ENCODE measurements around the gene DTNB. TPM values are rescaled to one million over a fixed set of nuclear protein-coding genes. Genes with fewer than 3 reads are reported as not detected.
A peak's percentile ranks its signal among the peaks of the same experiment; 100 is the strongest.

DTNB gene
- 1 to 10 TPM; 2.2 to 7.8 (median 3.9) TPM for total RNA-seq

DNA sequence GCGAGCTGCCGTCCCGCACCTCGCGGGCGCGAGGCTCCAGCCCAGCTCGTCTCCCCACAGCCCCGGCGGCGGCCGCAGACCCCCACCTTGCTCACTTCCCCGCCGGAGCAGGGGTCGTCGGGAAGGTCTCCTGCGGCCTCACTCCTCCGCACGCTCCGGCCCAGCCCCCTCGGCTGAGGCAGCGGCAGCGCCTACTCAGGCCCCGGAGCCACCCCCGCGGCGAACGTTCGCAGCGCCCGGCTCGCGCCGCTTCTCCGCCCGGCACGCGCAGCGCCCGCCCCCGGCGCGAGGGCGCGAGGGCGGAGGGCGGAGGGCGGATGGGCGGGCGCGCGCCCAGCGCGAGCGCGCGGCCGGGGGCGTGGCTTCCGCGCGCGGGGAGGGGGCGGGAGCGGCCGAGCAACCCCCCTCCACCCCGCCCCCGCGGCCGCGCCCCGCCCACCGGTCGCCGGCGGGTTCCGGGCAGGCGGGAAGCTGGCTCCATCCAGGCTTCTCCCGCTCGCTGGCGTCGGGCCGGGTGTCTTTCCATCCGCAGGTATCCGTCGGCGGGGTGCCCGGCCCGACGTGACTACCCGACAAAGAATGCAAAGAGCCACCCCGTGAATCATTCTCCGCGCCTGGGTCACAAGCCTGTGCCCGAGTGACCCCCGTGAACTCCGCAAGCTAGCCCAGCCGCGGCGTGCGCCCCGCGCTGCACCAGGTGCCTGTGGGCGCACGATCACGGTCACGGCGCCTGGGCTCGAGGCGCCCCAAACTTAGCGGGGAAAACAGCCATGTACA lies at the start of gene DTNB:
DTNB (minus strand) TSS at position 278 of the 777 bp plus-strand sequence. CDS start 20,917 bp downstream, outside the sequence.
- Histone ChIP-seq H3K27me3 (no peaks in the 10 kb centered on the region), H3K4me3 (peak within 1 kb of the TSS; percentile 60 to 88 (median 78)), H3K36me3 (no peaks in the 10 kb centered on the region), H3K9me3 (no peaks in the 10 kb centered on the region), H3K4me1 (peaks cover 5 to 12% (median 9%) of the 10 kb centered on the region in 4 donors), H3K27ac (peak within 1 kb of the TSS; percentile 82 to 92 (median 87))
- TF ChIP-seq POLR2A (IDR thresholded peaks at IDR 0.05) (no peak), EP300 (IDR thresholded peaks at IDR 0.05; ENCODE audit: low read depth) (no peak), POLR2AphosphoS5 (IDR thresholded peaks at IDR 0.05) (peak in 1 of 3 donors; percentile 9)
- TF ChIP-seq, protein P1, sequence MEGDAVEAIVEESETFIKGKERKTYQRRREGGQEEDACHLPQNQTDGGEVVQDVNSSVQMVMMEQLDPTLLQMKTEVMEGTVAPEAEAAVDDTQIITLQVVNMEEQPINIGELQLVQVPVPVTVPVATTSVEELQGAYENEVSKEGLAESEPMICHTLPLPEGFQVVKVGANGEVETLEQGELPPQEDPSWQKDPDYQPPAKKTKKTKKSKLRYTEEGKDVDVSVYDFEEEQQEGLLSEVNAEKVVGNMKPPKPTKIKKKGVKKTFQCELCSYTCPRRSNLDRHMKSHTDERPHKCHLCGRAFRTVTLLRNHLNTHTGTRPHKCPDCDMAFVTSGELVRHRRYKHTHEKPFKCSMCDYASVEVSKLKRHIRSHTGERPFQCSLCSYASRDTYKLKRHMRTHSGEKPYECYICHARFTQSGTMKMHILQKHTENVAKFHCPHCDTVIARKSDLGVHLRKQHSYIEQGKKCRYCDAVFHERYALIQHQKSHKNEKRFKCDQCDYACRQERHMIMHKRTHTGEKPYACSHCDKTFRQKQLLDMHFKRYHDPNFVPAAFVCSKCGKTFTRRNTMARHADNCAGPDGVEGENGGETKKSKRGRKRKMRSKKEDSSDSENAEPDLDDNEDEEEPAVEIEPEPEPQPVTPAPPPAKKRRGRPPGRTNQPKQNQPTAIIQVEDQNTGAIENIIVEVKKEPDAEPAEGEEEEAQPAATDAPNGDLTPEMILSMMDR (IDR thresholded peaks at IDR 0.05), result no peak
- peak; percentile 86 for DNase-seq
- 1% methylated on average over 72 of the region's 111 CpGs; no CpG with 5 or more reads in 1 of the 2 donors for WGBS, 2 donors (ENCODE audit: low coverage in 1 of 2)
- intact Hi-C loops (cut with DNase I; ENCODE audit: low total_unique reads), result no loop called here
- in situ Hi-C loops (cut with MboI; ENCODE audit: low pct_ligation_motif_present in 1 of 4, low pct_unique_long_range_greater_than_20kb in 1 of 4, low sequenced_read_pairs in 3 of 4), result no loop called here

DNA sequence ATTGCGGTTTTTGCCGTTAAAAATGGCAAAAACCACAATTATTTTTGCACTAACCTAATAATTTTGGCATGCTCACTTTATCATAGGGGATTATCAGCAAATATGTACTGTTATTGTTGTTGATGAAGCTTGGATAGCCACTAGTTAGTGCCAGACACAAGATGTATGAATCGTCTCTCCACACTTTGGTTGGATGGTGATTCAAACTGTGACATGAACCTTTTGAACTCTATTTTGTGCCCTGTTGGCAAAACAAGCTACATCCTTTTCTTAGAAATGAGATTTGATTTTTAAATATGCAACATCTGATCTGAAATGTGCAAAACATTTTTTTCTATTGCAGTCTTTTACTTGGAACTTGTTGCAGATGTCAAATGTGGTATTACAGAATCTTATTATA lies 48.8 kb upstream of the DTNB start:
- DNase-seq, result no peak
- H3K27me3 ChIP-seq, result no peaks in the 10 kb centered on the region
- TF ChIP-seq, protein P1 (IDR thresholded peaks at IDR 0.05), result no peak
- no peak for TF ChIP-seq POLR2A (IDR thresholded peaks at IDR 0.05)
- TF ChIP-seq EP300 (IDR thresholded peaks at IDR 0.05; ENCODE audit: low read depth), result no peak
- no peak for TF ChIP-seq POLR2AphosphoS5 (IDR thresholded peaks at IDR 0.05)
- WGBS, 2 donors (ENCODE audit: low coverage in 1 of 2), result 85 to 86% methylated on average over 3 of the region's 3 CpGs
- H3K36me3 ChIP-seq, result no peaks in the 10 kb centered on the region
- no peak overlapping the region for H3K27ac ChIP-seq
- no peaks in the 10 kb centered on the region for H3K4me1 ChIP-seq
- no peaks in the 10 kb centered on the region for H3K9me3 ChIP-seq
- intact Hi-C loops (cut with DNase I; ENCODE audit: low total_unique reads) (no loop called here), in situ Hi-C loops (cut with MboI; ENCODE audit: low pct_ligation_motif_present in 1 of 4, low pct_unique_long_range_greater_than_20kb in 1 of 4, low sequenced_read_pairs in 3 of 4) (no loop called here)
- no peak overlapping the region for H3K4me3 ChIP-seq

DNA sequence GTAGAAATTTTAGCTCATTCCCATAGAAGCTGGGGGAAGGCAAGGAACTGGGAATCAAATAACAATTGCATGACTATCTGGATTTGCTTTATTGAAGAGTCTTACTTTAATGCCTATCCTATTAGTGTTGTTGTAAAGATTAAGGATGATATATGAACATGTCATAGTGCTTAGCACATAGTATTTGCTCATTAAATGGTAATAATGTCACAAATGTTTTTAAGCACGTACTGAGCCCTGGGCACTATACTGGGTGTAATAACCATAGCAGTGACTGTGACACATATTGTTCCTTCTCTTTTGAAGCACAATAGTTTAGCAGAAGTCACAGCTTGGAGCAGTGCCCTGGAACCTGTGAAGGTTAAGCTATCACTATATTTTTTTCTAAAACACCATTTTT lies 47.2 kb upstream of the DTNB start:
- no peak overlapping the region for H3K27ac ChIP-seq
- no peak for DNase-seq
- no peaks in the 10 kb centered on the region for H3K27me3 ChIP-seq
- no peaks in the 10 kb centered on the region for H3K4me1 ChIP-seq
- in situ Hi-C loops (cut with MboI; ENCODE audit: low pct_ligation_motif_present in 1 of 4, low pct_unique_long_range_greater_than_20kb in 1 of 4, low sequenced_read_pairs in 3 of 4) (no loop called here), intact Hi-C loops (cut with DNase I; ENCODE audit: low total_unique reads) (no loop called here)
- H3K36me3 ChIP-seq, result no peaks in the 10 kb centered on the region
- TF ChIP-seq POLR2A (IDR thresholded peaks at IDR 0.05) (no peak), POLR2AphosphoS5 (IDR thresholded peaks at IDR 0.05) (no peak), EP300 (IDR thresholded peaks at IDR 0.05; ENCODE audit: low read depth) (no peak)
- TF ChIP-seq, protein P1 (IDR thresholded peaks at IDR 0.05), result no peak
- WGBS, 2 donors (ENCODE audit: low coverage in 1 of 2), result 63% methylated on average over 1 of the region's 1 CpG; no CpG with 5 or more reads in 1 of the 2 donors
- no peak overlapping the region for H3K4me3 ChIP-seq
- no peaks in the 10 kb centered on the region for H3K9me3 ChIP-seq

DNA sequence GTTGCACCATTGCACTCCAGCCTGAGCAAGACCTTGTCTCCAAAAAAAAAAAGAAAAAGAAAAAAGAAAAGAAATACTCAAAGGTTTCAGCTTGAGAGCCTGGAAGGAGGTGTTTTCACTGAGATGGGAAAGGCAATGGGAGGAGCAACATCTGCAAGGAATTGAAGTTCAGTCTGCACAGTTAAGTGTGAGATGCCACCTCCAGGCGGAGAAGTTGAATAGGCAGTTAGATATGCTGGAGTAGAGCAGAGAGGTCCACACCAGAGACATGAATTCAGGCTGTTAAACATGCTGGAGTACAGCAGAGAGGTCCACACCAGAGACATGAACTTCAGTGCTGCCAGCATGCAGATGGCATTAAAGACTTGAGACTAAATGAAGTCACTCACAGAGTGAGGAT lies 41.4 kb upstream of the DTNB start:
- DNase-seq, result no peak
- WGBS, 2 donors (ENCODE audit: low coverage in 1 of 2), result 74 to 100% methylated on average over 1 of the region's 1 CpG
- in situ Hi-C loops (cut with MboI; ENCODE audit: low pct_ligation_motif_present in 1 of 4, low pct_unique_long_range_greater_than_20kb in 1 of 4, low sequenced_read_pairs in 3 of 4), result no loop called here
- TF ChIP-seq, protein P1 (IDR thresholded peaks at IDR 0.05), result no peak
- H3K27me3 ChIP-seq, result no peaks in the 10 kb centered on the region
- H3K9me3 ChIP-seq, result no peaks in the 10 kb centered on the region
- peaks cover 0 to 3% (median 0%) of the 10 kb centered on the region in 4 donors for H3K4me1 ChIP-seq
- intact Hi-C loops (cut with DNase I; ENCODE audit: low total_unique reads), result no loop called here
- H3K27ac ChIP-seq, result no peak overlapping the region
- no peaks in the 10 kb centered on the region for H3K36me3 ChIP-seq
- no peak overlapping the region for H3K4me3 ChIP-seq
